Breast epithelium (tissue), 3 donors: Measurements from ENCODE around the gene CPED1.
A peak's percentile ranks its signal among the peaks of the same experiment; 100 is the strongest.

Experiments
- POLR2A ChIP-seq: fragments of 450-650 bp; IDR thresholded peaks from one replicate; pipeline ENCODE4 v1.6.1; 2016; ENCODE audit warnings: antibody characterized with exemption, mild to moderate bottlenecking, moderate library complexity
- POLR2AphosphoS5 ChIP-seq, 3 donors: sonication (generic); formaldehyde crosslinking; IDR thresholded peaks; one replicate each; pipeline ENCODE4 v1.6.1; 2017; ENCODE audit warnings: antibody characterized with exemption in 3 of 3
- TF ChIP-seq, protein P1 (sequence below), 3 donors: fragments of 450-650 bp; IDR thresholded peaks; one replicate each; pipeline ENCODE4 v1.5.1; 2016 to 2017; ENCODE audit warnings: antibody characterized with exemption in 3 of 3, mild to moderate bottlenecking in 3 of 3, moderate library complexity in 3 of 3

DNA sequence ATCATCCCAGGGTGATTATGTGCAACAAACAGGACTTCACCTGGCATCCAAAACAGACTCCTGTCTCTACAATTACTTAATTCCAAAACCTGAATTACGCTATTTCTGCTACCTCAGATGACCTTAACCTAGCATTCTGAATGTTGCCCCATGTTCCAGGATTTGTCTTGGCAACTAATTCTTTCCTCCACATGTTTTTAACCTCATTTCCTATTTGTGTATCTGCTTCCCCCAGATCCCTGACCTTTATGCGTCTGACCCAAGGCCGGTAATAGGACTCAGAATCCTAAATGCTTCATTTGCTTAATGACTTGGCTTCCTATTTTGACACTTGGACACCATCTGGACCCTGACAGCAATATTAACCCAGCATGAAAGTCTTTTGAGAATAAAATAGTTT lies 46.7 kb upstream of the CPED1 start:
- TF ChIP-seq, protein P1, sequence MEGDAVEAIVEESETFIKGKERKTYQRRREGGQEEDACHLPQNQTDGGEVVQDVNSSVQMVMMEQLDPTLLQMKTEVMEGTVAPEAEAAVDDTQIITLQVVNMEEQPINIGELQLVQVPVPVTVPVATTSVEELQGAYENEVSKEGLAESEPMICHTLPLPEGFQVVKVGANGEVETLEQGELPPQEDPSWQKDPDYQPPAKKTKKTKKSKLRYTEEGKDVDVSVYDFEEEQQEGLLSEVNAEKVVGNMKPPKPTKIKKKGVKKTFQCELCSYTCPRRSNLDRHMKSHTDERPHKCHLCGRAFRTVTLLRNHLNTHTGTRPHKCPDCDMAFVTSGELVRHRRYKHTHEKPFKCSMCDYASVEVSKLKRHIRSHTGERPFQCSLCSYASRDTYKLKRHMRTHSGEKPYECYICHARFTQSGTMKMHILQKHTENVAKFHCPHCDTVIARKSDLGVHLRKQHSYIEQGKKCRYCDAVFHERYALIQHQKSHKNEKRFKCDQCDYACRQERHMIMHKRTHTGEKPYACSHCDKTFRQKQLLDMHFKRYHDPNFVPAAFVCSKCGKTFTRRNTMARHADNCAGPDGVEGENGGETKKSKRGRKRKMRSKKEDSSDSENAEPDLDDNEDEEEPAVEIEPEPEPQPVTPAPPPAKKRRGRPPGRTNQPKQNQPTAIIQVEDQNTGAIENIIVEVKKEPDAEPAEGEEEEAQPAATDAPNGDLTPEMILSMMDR (IDR thresholded peaks at IDR 0.05) = no peak
- TF ChIP-seq POLR2A (no peak), POLR2AphosphoS5 (IDR thresholded peaks at IDR 0.05) (peak in 1 of 3 donors; percentile 56)
